ENCODE data around the gene KDM1A. TPM values are rescaled to one million over a fixed set of nuclear protein-coding genes. Genes with fewer than 3 reads are reported as not detected.

KDM1A gene
- total and polyA plus RNA-seq, 9 of the 15 experiments (the other 6 are each of a cell fraction or from before 2014, with no cell fraction given) = 59.2 to 181 (median 168) TPM

DNA sequence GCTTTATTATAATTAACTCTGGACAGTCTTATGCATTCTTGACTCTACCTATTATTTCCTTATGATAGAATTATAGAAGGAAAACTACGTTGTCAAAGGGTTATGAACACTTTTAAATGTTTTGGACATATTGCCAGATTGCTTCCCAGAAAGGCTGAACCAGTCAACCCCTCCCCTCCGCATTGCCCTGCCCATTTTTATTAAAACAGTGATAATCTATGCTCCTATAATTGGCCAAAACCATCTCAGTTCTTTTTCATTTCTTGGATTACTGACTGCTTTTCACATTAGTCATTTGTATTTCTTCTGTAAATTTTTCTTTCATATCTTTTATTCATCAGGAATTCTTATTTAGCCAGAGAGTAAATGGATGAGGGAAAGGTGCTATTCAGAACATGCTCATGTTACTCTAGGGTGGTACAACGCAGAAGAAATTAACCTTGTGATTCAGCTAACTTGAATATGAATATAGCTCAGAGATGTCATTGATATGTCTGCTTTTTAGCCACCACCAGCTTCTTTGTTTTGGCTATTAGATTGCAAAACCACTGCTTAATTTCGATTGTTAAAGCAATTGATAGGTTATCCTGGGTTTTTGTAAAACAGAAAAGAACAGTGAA, 32.1 kb downstream of the KDM1A start:
- 66% methylated on average over 4 of the region's 4 CpGs for WGBS (ENCODE audit: insufficient coverage, low coverage, missing lambda C conversion rate)
- H3K27ac ChIP-seq (ENCODE audit: extremely low read depth, low read depth, low read length) = no peak overlapping the region
- no peaks in the 10 kb centered on the region for H3K9me3 ChIP-seq (replicated peaks; ENCODE audit: control insufficient read depth, insufficient read depth, low read depth, low read length)
- no peak overlapping the region for H3K4me2 ChIP-seq (ENCODE audit: insufficient read depth, low read length)
- peaks cover 42% of the 10 kb centered on the region for H3K79me2 ChIP-seq (ENCODE audit: control insufficient read depth, insufficient read depth, low read length)
- no peak for FAIRE-seq
- TF ChIP-seq HDAC2 (IDR thresholded peaks at IDR 0.05) = no peak
- TF ChIP-seq, protein P1, sequence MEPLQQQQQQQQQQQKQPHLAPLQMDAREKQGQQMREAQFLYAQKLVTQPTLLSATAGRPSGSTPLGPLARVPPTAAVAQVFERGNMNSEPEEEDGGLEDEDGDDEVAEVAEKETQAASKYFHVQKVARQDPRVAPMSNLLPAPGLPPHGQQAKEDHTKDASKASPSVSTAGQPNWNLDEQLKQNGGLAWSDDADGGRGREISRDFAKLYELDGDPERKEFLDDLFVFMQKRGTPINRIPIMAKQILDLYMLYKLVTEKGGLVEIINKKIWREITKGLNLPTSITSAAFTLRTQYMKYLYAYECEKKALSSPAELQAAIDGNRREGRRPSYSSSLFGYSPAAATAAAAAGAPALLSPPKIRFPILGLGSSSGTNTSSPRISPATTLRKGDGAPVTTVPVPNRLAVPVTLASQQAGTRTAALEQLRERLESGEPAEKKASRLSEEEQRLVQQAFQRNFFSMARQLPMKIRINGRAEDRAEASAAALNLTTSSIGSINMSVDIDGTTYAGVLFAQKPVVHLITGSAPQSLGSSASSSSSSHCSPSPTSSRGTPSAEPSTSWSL (CRISPR knock-in tag; IDR thresholded peaks at IDR 0.05; ENCODE audit: borderline replicate concordance) = no peak
- TF ChIP-seq ZKSCAN1 (IDR thresholded peaks at IDR 0.05; ENCODE audit: low read depth, low read length) = no peak
- no peak for TF ChIP-seq TCF7 (IDR thresholded peaks at IDR 0.05; ENCODE audit: borderline replicate concordance)
- TF ChIP-seq TARDBP (IDR thresholded peaks at IDR 0.05) = no peak
- no peak for TF ChIP-seq ZFP1 (CRISPR knock-in tag; IDR thresholded peaks at IDR 0.05)
- TF ChIP-seq, protein P2, sequence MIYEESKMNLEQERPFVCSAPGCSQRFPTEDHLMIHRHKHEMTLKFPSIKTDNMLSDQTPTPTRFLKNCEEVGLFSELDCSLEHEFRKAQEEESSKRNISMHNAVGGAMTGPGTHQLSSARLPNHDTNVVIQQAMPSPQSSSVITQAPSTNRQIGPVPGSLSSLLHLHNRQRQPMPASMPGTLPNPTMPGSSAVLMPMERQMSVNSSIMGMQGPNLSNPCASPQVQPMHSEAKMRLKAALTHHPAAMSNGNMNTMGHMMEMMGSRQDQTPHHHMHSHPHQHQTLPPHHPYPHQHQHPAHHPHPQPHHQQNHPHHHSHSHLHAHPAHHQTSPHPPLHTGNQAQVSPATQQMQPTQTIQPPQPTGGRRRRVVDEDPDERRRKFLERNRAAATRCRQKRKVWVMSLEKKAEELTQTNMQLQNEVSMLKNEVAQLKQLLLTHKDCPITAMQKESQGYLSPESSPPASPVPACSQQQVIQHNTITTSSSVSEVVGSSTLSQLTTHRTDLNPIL (CRISPR knock-in tag; IDR thresholded peaks at IDR 0.05) = no peak
- no peak for TF ChIP-seq KLF1 (tag; IDR thresholded peaks at IDR 0.05)
- no peak for TF ChIP-seq FOSL1 (tag; conservative IDR thresholded peaks at IDR 0.05)
- no peak for TF ChIP-seq SOX6 (IDR thresholded peaks at IDR 0.05)
- no peak for TF ChIP-seq SRF (CRISPR knock-in tag; IDR thresholded peaks at IDR 0.05)
- intact Hi-C loops (cut with micrococcal nuclease) (no loop called here), in situ Hi-C loops (cut with MboI) (no loop called here)
- H3K4me1 ChIP-seq (replicated peaks in 1 of 2; ENCODE audit: control insufficient read depth in 2 of 2, insufficient read depth in 2 of 2, low read length in 2 of 2) = peaks cover 0 to 4% of the 10 kb centered on the region in 2 experiments; a peak in 1 of 5 replicates
- ChIA-PET POLR2A (interaction anchor here (1.0 kb wide), 1 partner anchor 11 kb away, joined by 3 read pairs; no protein-coding TSS in a partner anchor), CTCF (ENCODE audit: low intra/inter-chr PET ratio) (no interaction called here)
- no peaks in the 10 kb centered on the region for H3K9me1 ChIP-seq (ENCODE audit: control insufficient read depth, insufficient read depth, low read length)
- H3K9ac ChIP-seq (ENCODE audit: insufficient read depth in 1 of 2, low read depth in 2 of 2, low read length in 2 of 2) = no peak overlapping the region
- no peaks in the 10 kb centered on the region for H4K20me1 ChIP-seq (replicated peaks; ENCODE audit: control insufficient read depth, insufficient read depth, low read length)
- no TSS peak for BruUV-seq (replicated peaks)
- no peaks in the 10 kb centered on the region for H3K27me3 ChIP-seq (ENCODE audit: control insufficient read depth in 2 of 2, insufficient read depth in 2 of 2, low read length in 2 of 2)
- no peak overlapping the region for H2AFZ ChIP-seq (ENCODE audit: low read depth, low read length)
- DNase-seq (ENCODE audit: extremely low read depth in 1 of 4, low spot score in 3 of 4) = no peak
- H3K36me3 ChIP-seq (ENCODE audit: control insufficient read depth, insufficient read depth, low read length) = peaks cover 56% of the 10 kb centered on the region
- no peak for ATAC-seq
- no peak overlapping the region for H3K4me3 ChIP-seq

Measured in K562 (cell line).